Sigmoid colon (tissue), 4 donors: Measurements from ENCODE around the gene STOX2.

Experiments used
- EP300 ChIP-seq, 4 donors: sonication (generic); formaldehyde crosslinking; IDR thresholded peaks; one replicate each; pipeline ENCODE4 v1.6.1; 2017; ENCODE audit warnings: antibody characterized with exemption in 4 of 4
- POLR2A ChIP-seq, 2 donors: fragments of 450-650 bp; IDR thresholded peaks; one replicate each; pipeline ENCODE4 v1.6.1; 2016; ENCODE audit warnings: antibody characterized with exemption in 2 of 2, mild to moderate bottlenecking in 2 of 2, moderate library complexity in 2 of 2
- POLR2AphosphoS5 ChIP-seq, 4 donors: sonication (generic); formaldehyde crosslinking; IDR thresholded peaks; one replicate each; pipeline ENCODE4 v1.6.1; 2017; ENCODE audit warnings: antibody characterized with exemption in 4 of 4
- TF ChIP-seq, protein P1 (sequence below), 4 experiments: fragments of 450-650 bp in 3 of 4; fragments of 200-600 bp in 1 of 4; IDR thresholded peaks; one replicate each; pipeline ENCODE4 v1.5.1; 2016 to 2019; ENCODE audit warnings: antibody characterized with exemption in 4 of 4, mild to moderate bottlenecking in 3 of 4, moderate library complexity in 2 of 4

DNA sequence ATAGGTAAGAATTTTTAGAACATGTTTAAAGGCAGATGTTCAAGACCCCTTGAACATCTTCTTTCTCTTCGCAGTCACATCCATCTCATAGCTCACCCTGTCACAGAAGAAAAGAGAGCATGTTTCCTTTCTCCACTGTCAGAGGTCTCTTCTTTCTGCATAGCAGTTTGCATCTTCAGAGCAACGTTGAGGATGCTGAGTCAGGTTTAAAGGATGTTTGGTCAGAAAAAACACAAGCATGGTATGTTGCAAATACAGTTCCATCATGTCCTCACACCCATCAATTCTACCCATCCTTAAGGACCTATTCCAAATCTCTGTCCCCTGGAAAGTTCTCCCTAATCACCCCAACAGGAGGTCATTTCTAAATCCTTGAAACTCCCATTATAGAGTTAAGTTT lies 84.8 kb downstream of the STOX2 start:
- TF ChIP-seq, protein P1, sequence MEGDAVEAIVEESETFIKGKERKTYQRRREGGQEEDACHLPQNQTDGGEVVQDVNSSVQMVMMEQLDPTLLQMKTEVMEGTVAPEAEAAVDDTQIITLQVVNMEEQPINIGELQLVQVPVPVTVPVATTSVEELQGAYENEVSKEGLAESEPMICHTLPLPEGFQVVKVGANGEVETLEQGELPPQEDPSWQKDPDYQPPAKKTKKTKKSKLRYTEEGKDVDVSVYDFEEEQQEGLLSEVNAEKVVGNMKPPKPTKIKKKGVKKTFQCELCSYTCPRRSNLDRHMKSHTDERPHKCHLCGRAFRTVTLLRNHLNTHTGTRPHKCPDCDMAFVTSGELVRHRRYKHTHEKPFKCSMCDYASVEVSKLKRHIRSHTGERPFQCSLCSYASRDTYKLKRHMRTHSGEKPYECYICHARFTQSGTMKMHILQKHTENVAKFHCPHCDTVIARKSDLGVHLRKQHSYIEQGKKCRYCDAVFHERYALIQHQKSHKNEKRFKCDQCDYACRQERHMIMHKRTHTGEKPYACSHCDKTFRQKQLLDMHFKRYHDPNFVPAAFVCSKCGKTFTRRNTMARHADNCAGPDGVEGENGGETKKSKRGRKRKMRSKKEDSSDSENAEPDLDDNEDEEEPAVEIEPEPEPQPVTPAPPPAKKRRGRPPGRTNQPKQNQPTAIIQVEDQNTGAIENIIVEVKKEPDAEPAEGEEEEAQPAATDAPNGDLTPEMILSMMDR (IDR thresholded peaks at IDR 0.05): no peak
- TF ChIP-seq EP300 (IDR thresholded peaks at IDR 0.05): no peak
- no peak for TF ChIP-seq POLR2A (IDR thresholded peaks at IDR 0.05)
- TF ChIP-seq POLR2AphosphoS5 (IDR thresholded peaks at IDR 0.05): no peak
